HEK293T (cell line): ENCODE measurements around the gene GPR107.

Source experiments
- CTCF ChIA-PET: fragments of 350-600 bp; formaldehyde crosslinking; extraction: SDS; loops from one replicate; lab custom pipeline; 2021; ENCODE audit warnings: antibody characterized with exemption, inconsistent platforms; lab: Yijun Ruan, JAX
- POLR2A ChIA-PET: fragments of 350-600 bp; formaldehyde crosslinking; extraction: SDS; loops from one replicate; lab custom pipeline; 2020; ENCODE audit warnings: antibody characterized with exemption, inconsistent platforms; lab: Yijun Ruan, JAX
- DNase-seq: peaks from one replicate; pipeline ENCODE4 v3.0.0; 2012; ENCODE audit warnings: mixed read lengths; ENCODE audit errors: extremely low spot score
- ARNT ChIP-seq: fragments of 450-650 bp; IDR thresholded peaks from 2 replicates; pipeline ENCODE4 v1.6.1; 2017; ENCODE audit warnings: mild to moderate bottlenecking
- BHLHE40 ChIP-seq: fragments of 450-650 bp; IDR thresholded peaks from 2 replicates; pipeline ENCODE4 v1.6.1; 2016; ENCODE audit warnings: mild to moderate bottlenecking, moderate library complexity, borderline replicate concordance
- CTBP1 ChIP-seq: fragments of 450-650 bp; IDR thresholded peaks from 2 replicates; pipeline ENCODE4 v1.6.1; 2016; ENCODE audit warnings: borderline replicate concordance
- ELF4 ChIP-seq: fragments of 450-650 bp; IDR thresholded peaks from 2 replicates; pipeline ENCODE4 v1.6.1; 2017; ENCODE audit warnings: antibody characterized with exemption
- FOXA1 ChIP-seq: fragments of 450-650 bp; IDR thresholded peaks from 2 replicates; pipeline ENCODE4 v1.6.1; 2016; ENCODE audit warnings: mild to moderate bottlenecking
- FOXK2 ChIP-seq: fragments of 450-650 bp; IDR thresholded peaks from 2 replicates; pipeline ENCODE4 v1.6.1; 2016; ENCODE audit warnings: mild to moderate bottlenecking
- FOXM1 ChIP-seq: fragments of 450-650 bp; IDR thresholded peaks from 2 replicates; pipeline ENCODE4 v1.6.1; 2017; ENCODE audit warnings: mild to moderate bottlenecking, borderline replicate concordance
- HDGF ChIP-seq: fragments of 450-650 bp; IDR thresholded peaks from 2 replicates; pipeline ENCODE4 v1.6.1; 2017; ENCODE audit warnings: antibody characterized with exemption, borderline replicate concordance
- L3MBTL2 ChIP-seq: fragments of 450-650 bp; conservative IDR thresholded peaks from 2 replicates; pipeline ENCODE4 v1.6.1; 2016; ENCODE audit warnings: mild to moderate bottlenecking
- LEF1 ChIP-seq: fragments of 450-650 bp; IDR thresholded peaks from 2 replicates; pipeline ENCODE4 v1.6.1; 2017; ENCODE audit warnings: mild to moderate bottlenecking, borderline replicate concordance
- NFRKB ChIP-seq: fragments of 450-650 bp; IDR thresholded peaks from 2 replicates; pipeline ENCODE4 v1.6.1; 2016; ENCODE audit warnings: mild to moderate bottlenecking, moderate library complexity
- SP1 ChIP-seq: fragments of 450-650 bp; IDR thresholded peaks from 2 replicates; pipeline ENCODE4 v1.6.1; 2017
- SUZ12 ChIP-seq: fragments of 450-650 bp; IDR thresholded peaks from 2 replicates; pipeline ENCODE4 v1.6.1; 2016; ENCODE audit warnings: mild to moderate bottlenecking
- TARDBP ChIP-seq: fragments of 450-650 bp; IDR thresholded peaks from 2 replicates; pipeline ENCODE4 v1.6.1; 2016
- ZNF384 ChIP-seq: fragments of 450-650 bp; IDR thresholded peaks from 2 replicates; pipeline ENCODE4 v1.6.1; 2016
- TF ChIP-seq, protein P1 (sequence below): fragments of 450-650 bp; IDR thresholded peaks from 2 replicates; pipeline ENCODE4 v1.6.1; 2016

Gene GPR107

GRCh38 chr9:130137641-130138081 lies 84.0 kb downstream of the GPR107 start:
- no peak for DNase-seq
- ChIA-PET POLR2A (no interaction called here), CTCF (interaction anchor here (0.6 kb wide), 1 partner anchor 233 kb away, joined by 3 read pairs; no protein-coding TSS in a partner anchor)
- TF ChIP-seq ARNT = no peak
- TF ChIP-seq TARDBP = no peak
- no peak for TF ChIP-seq FOXK2
- TF ChIP-seq BHLHE40 = no peak
- no peak for TF ChIP-seq CTBP1
- TF ChIP-seq FOXA1 = no peak
- no peak for TF ChIP-seq HDGF
- no peak for TF ChIP-seq SUZ12
- no peak for TF ChIP-seq LEF1
- no peak for TF ChIP-seq ZNF384
- no peak for TF ChIP-seq ELF4
- TF ChIP-seq, protein P1, sequence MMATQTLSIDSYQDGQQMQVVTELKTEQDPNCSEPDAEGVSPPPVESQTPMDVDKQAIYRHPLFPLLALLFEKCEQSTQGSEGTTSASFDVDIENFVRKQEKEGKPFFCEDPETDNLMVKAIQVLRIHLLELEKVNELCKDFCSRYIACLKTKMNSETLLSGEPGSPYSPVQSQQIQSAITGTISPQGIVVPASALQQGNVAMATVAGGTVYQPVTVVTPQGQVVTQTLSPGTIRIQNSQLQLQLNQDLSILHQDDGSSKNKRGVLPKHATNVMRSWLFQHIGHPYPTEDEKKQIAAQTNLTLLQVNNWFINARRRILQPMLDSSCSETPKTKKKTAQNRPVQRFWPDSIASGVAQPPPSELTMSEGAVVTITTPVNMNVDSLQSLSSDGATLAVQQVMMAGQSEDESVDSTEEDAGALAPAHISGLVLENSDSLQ = no peak
- TF ChIP-seq FOXM1 = no peak
- no peak for TF ChIP-seq NFRKB
- TF ChIP-seq L3MBTL2 = no peak

DNA sequence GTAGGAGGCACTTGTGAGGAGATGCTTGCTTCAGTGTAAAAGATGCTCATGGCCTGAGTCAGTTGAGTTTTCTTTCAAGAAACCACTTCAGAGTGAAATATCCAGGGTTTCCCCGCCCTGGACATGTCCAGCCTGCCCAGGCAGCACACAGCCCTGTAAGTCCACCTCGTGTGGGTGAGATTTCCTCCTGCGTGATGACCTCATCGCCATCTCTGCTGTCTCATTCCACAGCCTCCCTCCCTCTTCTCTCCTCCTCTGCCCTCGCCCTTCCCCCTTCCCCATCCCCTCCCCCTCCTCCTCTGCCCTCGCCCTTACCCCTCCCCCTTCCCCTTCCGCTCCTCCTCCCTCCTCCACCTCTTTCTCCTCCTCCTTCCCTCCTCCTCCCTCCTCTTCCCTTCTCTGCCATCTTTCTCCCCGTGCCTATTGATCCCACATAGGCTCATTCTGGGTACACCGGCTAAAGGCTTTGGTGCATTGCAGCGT lies 84.5 kb downstream of the GPR107 start:
- POLR2A ChIA-PET = no interaction called here
- CTCF ChIA-PET = no interaction called here
- DNase-seq = no peak
- TF ChIP-seq, protein P1 = no peak

DNA sequence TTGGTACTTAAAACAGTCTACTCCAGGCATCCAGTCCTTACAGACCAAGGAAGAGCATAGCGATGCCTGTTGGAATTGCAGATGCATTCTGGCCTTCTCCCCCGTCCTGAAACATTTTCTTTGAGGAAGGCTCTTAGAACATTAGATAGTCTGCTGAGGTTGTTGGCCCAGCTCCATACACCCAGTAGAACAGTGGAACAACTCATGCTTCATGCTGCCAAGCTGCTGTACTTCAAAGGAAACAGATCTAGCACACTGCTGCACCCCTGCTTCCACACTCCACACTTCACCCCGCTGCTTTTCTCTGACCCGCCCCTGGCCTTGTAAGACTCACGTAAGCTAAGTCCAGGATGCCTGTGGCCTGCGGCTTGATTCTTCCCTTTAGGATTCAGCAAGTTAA lies 85.1 kb downstream of the GPR107 start:
- DNase-seq = no peak
- TF ChIP-seq CTBP1 = no peak
- ChIA-PET POLR2A (no interaction called here), CTCF (no interaction called here)

DNA sequence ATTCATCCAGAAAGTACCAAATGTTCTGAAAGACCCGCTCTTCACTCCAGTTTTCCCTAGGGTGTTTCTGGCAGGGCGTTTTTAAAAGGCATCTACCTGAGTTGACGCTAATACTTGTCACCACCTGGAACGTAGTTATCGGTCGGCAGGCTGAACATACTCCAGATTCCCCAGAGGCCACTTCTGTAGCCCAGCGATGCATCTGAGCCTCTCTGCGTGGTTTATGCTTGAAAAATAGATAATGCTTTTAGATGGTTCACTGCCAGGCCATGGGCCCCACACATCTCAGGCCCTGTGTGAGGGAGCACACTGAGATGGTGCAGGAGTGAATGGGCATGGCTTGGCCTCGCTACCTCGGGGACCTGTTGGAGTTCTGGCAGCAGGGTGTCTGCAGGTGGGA lies 85.5 kb downstream of the GPR107 start:
- DNase-seq = no peak
- TF ChIP-seq TARDBP (no peak), SP1 (no peak), ZNF384 (no peak), LEF1 (no peak), SUZ12 (no peak), FOXM1 (no peak), FOXK2 (no peak), HDGF (no peak), CTBP1 (no peak), NFRKB (no peak), ARNT (no peak), BHLHE40 (no peak), FOXA1 (no peak), L3MBTL2 (no peak), ELF4 (no peak)
- TF ChIP-seq, protein P1 = no peak
- POLR2A ChIA-PET = no interaction called here
- CTCF ChIA-PET = no interaction called here

DNA sequence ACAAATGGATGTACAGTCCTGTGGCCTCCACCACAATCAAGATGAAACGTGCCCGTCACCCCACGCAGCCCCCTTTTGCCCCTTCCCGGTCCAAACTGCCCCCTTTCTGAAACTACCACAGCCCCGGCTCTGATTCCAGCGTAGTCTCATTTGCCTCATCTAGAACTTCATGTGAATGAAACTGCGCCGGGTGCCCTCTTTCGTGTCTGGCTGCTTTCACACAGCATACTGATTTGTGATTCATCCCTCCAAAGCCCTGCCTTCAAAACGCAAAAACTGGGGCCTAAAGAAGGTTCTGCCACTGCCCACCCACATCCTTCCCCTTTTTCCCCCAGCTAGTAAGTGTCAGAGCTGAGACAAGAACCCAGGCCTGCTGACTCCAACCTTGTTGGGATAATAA lies 87.0 kb downstream of the GPR107 start:
- POLR2A ChIA-PET = no interaction called here
- no peak for DNase-seq
- no peak for TF ChIP-seq BHLHE40
- TF ChIP-seq SP1 = no peak
- no peak for TF ChIP-seq CTBP1
- no peak for TF ChIP-seq FOXM1
- no peak for TF ChIP-seq FOXA1
- TF ChIP-seq TARDBP = no peak
- no peak for TF ChIP-seq ZNF384
- no peak for TF ChIP-seq SUZ12
- TF ChIP-seq ELF4 = no peak
- no peak for TF ChIP-seq L3MBTL2
- TF ChIP-seq FOXK2 = no peak
- no peak for TF ChIP-seq LEF1
- no peak for TF ChIP-seq NFRKB
- TF ChIP-seq HDGF = no peak
- TF ChIP-seq, protein P1 = no peak
- no peak for TF ChIP-seq ARNT
- CTCF ChIA-PET = no interaction called here

DNA sequence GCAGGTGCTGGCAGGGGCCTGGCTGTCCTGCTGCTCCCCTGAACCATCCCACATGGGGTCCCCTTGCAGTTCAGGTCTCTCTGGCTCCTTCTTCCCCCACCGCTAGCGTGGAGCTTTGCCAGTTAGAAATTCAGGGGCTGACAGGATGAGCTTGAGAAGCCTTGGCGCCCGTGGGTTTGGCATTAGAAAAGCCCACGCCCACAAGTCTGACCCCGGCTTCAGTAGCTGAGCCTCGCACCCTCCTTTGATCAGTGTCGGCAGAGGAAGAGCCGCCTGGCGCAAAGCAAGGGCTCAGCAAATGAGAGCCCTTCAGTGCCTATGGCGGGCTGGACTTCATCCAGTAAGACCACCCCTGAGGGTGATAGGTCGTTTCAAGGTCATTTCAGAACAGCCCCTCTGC lies 88.3 kb downstream of the GPR107 start:
- POLR2A ChIA-PET = no interaction called here

More for the DNA sequence above, 88.3 kb downstream of the GPR107 start:
- CTCF ChIA-PET = no interaction called here
- TF ChIP-seq LEF1 (no peak), ZNF384 (no peak), SUZ12 (no peak), BHLHE40 (no peak), FOXM1 (no peak), L3MBTL2 (no peak), ELF4 (no peak), SP1 (no peak), FOXA1 (no peak), NFRKB (no peak), HDGF (no peak)
- TF ChIP-seq, protein P1 = no peak
- DNase-seq = no peak
